GM23338 (cell line): Measurements from ENCODE around the gene HDHD5. TPM values are rescaled to one million over a fixed set of nuclear protein-coding genes. Genes with fewer than 3 reads are reported as not detected.

Experiments used
- ATAC-seq: fragments of 200-7000 bp; cut with Tn5 transposase; 3 replicates; pipeline ENCODE4 v1.9.1; 2020
- DNase-seq: peaks from one replicate; pipeline ENCODE4 v3.0.0-alpha.2; 2015; ENCODE audit warnings: low spot score
- H2AFZ ChIP-seq: fragments of 200-600 bp; sonication (generic); 2 replicates; pipeline ENCODE4 v1.8.0; 2016; ENCODE audit warnings: antibody characterized with exemption, mild to moderate bottlenecking, moderate library complexity
- H3F3A ChIP-seq: fragments of 200-600 bp; sonication (generic); replicated peaks from 2 replicates; pipeline ENCODE4 v1.8.0; 2017; ENCODE audit warnings: antibody characterized with exemption, mixed run types, low read depth
- H3K27ac ChIP-seq: fragments of 200-600 bp; sonication (generic); 2 replicates; pipeline ENCODE4 v1.6.1; 2016; ENCODE audit warnings: low read depth
- H3K27me3 ChIP-seq: fragments of 200-600 bp; sonication (generic); 2 replicates; pipeline ENCODE4 v1.8.0; 2016; ENCODE audit warnings: mild to moderate bottlenecking, mixed run types, moderate library complexity; ENCODE audit not compliant: insufficient read depth
- H3K36me3 ChIP-seq: fragments of 200-600 bp; sonication (generic); 2 replicates; pipeline ENCODE4 v1.8.0; 2016; ENCODE audit warnings: mild to moderate bottlenecking; ENCODE audit not compliant: insufficient read depth
- H3K4me1 ChIP-seq: fragments of 200-600 bp; sonication (generic); 2 replicates; pipeline ENCODE4 v1.8.0; 2016; ENCODE audit warnings: mild to moderate bottlenecking, moderate library complexity; ENCODE audit not compliant: insufficient read depth
- H3K4me2 ChIP-seq: fragments of 200-600 bp; sonication (generic); 2 replicates; pipeline ENCODE4 v1.7.1; 2017; ENCODE audit warnings: mixed run types
- H3K4me3 ChIP-seq: fragments of 200-600 bp; sonication (generic); 2 replicates; pipeline ENCODE4 v1.6.1; 2016; ENCODE audit warnings: mixed run types
- H3K79me2 ChIP-seq: fragments of 200-600 bp; sonication (generic); replicated peaks from 2 replicates; pipeline ENCODE4 v1.8.0; 2017; ENCODE audit warnings: mild to moderate bottlenecking; ENCODE audit not compliant: insufficient read depth
- H3K9me2 ChIP-seq: fragments of 200-600 bp; sonication (generic); 2 replicates; pipeline ENCODE4 v1.8.0; 2017; ENCODE audit not compliant: insufficient read depth
- H4K20me1 ChIP-seq: fragments of 200-600 bp; sonication (generic); replicated peaks from 2 replicates; pipeline ENCODE4 v1.8.0; 2017; ENCODE audit warnings: mild to moderate bottlenecking; ENCODE audit not compliant: insufficient read depth
- H3K27ac Mint-ChIP-seq: 2 replicates; pipeline ENCODE4 v1.8.0; 2020; ENCODE audit warnings: inconsistent platforms, mild to moderate bottlenecking, moderate library complexity, mixed read lengths
- H3K27me3 Mint-ChIP-seq: 3 replicates; pipeline ENCODE4 v1.8.0; 2022; ENCODE audit warnings: low read depth, mild to moderate bottlenecking, moderate library complexity, mixed read lengths, inconsistent platforms; ENCODE audit not compliant: insufficient read depth, poor library complexity
- H3K36me3 Mint-ChIP-seq: 3 replicates; pipeline ENCODE4 v1.8.0; 2021; ENCODE audit warnings: low read depth, mild to moderate bottlenecking, inconsistent platforms, moderate library complexity, mixed read lengths
- H3K4me1 Mint-ChIP-seq: 3 replicates; pipeline ENCODE4 v1.8.0; 2020; ENCODE audit warnings: mild to moderate bottlenecking, inconsistent platforms, mixed read lengths
- H3K4me3 Mint-ChIP-seq: 3 replicates; pipeline ENCODE4 v1.8.0; 2021; ENCODE audit warnings: moderate library complexity, mild to moderate bottlenecking, inconsistent platforms, mixed read lengths
- H3K9me3 Mint-ChIP-seq: 3 replicates; pipeline ENCODE4 v1.8.0; 2020; ENCODE audit warnings: moderate library complexity, mild to moderate bottlenecking, inconsistent platforms, mixed read lengths
- CREB1 ChIP-seq: fragments of 250-450 bp; sonication (Bioruptor Pico); IDR thresholded peaks from 2 replicates; pipeline ENCODE4 v1.5.0; 2020; ENCODE audit warnings: low read depth, mild to moderate bottlenecking, moderate library complexity
- EZH2phosphoT487 ChIP-seq: fragments of 200-600 bp; sonication (generic); IDR thresholded peaks from one replicate; pipeline ENCODE4 v1.8.1; 2018; ENCODE audit warnings: antibody characterized with exemption; ENCODE audit not compliant: unreplicated experiment
- NANOG ChIP-seq: IDR thresholded peaks from 2 replicates; pipeline ENCODE4 v1.6.1; 2016; ENCODE audit warnings: antibody characterized with exemption, borderline replicate concordance
- ZNF462 ChIP-seq: fragments of 250-450 bp; sonication (Bioruptor Pico); IDR thresholded peaks from 2 replicates; pipeline ENCODE4 v1.5.0; 2020; ENCODE audit warnings: mild to moderate bottlenecking, moderate library complexity
- polyA plus RNA-seq: library from polyadenylated mRNA; unstranded; fragments of >200 nt; fragmentation: Nextera tagmentation; extraction: Ambion mirVana; gene quantifications from 2 replicates; pipeline ENCODE4 v1.2.1, GENCODE V29; 2016
- total RNA-seq: library from RNA; depleted of rRNA; stranded (reverse); fragments of >200 nt; shearing (Covaris generic); gene quantifications from 2 replicates; pipeline ENCODE4 v1.2.3, GENCODE V29; 2014
- TF ChIP-seq, protein P1 (sequence below), 2 experiments: fragments of 200-600 bp in 1 of 2; sonication (generic) in 1 of 2; conservative IDR thresholded peaks; 2 replicates each; pipeline versions ENCODE4 v1.5.1 to v1.6.1; 2016 to 2017; ENCODE audit warnings: antibody characterized with exemption in 2 of 2, low read depth in 2 of 2, mild to moderate bottlenecking in 2 of 2, moderate library complexity in 1 of 2

HDHD5 gene
- total and polyA plus RNA-seq, 2 experiments from 2014 or later = 70.0 to 116 TPM

DNA sequence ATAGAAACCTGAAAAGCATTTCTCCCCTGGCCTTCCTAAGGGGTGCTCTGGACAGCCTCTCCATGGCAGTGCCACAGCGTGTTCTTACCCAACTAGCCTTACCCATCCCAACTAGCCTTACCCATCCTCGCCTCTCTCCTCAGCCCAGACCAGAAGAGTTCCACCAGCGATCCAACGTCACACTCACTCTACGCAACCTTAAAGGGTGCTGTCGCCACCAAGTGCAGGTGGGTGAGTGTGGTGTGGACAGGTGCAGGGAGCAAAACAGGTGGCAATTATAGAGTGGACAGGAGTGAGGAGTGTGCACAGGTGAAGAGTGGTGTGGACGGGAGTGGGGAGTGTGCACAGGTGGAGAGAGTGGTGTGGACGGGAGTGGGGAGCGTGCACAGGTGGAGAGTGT is 55.7 kb downstream of the HDHD5 start:
- Mint-ChIP-seq H3K4me1 (no peaks in the 10 kb centered on the region; the same call in 1 of the 3 replicates), H3K27ac (no peak overlapping the region; the same call in 1 of the 2 replicates), H3K4me3 (no peak overlapping the region; the same call in 2 of the 3 replicates), H3K9me3 (no peaks in the 10 kb centered on the region; the same call in 2 of the 3 replicates), H3K36me3 (peaks cover 14% of the 10 kb centered on the region; the same call in 2 of the 3 replicates), H3K27me3 (peaks cover 3% of the 10 kb centered on the region)
- H3K79me2 ChIP-seq = no peaks in the 10 kb centered on the region
- no peaks in the 10 kb centered on the region for H3K4me1 ChIP-seq
- TF ChIP-seq, protein P1, sequence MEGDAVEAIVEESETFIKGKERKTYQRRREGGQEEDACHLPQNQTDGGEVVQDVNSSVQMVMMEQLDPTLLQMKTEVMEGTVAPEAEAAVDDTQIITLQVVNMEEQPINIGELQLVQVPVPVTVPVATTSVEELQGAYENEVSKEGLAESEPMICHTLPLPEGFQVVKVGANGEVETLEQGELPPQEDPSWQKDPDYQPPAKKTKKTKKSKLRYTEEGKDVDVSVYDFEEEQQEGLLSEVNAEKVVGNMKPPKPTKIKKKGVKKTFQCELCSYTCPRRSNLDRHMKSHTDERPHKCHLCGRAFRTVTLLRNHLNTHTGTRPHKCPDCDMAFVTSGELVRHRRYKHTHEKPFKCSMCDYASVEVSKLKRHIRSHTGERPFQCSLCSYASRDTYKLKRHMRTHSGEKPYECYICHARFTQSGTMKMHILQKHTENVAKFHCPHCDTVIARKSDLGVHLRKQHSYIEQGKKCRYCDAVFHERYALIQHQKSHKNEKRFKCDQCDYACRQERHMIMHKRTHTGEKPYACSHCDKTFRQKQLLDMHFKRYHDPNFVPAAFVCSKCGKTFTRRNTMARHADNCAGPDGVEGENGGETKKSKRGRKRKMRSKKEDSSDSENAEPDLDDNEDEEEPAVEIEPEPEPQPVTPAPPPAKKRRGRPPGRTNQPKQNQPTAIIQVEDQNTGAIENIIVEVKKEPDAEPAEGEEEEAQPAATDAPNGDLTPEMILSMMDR (conservative IDR thresholded peaks at IDR 0.05; ENCODE audit: low read depth in 2 of 2) = no peak
- TF ChIP-seq NANOG (no peak), EZH2phosphoT487 (no peak), CREB1 (CRISPR knock-in tag) (no peak), ZNF462 (CRISPR knock-in tag) (no peak)
- H2AFZ ChIP-seq = no peak overlapping the region
- H3K4me3 ChIP-seq = no peak overlapping the region
- DNase-seq (no peak), ATAC-seq (no peak)
- H3K4me2 ChIP-seq = no peak overlapping the region
- no peaks in the 10 kb centered on the region; the same call in 1 of the 2 replicates for H3K36me3 ChIP-seq
- no peaks in the 10 kb centered on the region for H3K27me3 ChIP-seq
- H3K9me2 ChIP-seq = no peaks in the 10 kb centered on the region
- no peak overlapping the region for H3K27ac ChIP-seq
- 0 out of 2 replicates have a peak, but pooled peaks cover 2% of the 10 kb centered on the region for H3F3A ChIP-seq
- 0 out of 2 replicates have a peak, but pooled peaks cover 3% of the 10 kb centered on the region for H4K20me1 ChIP-seq
